Measurements from ENCODE around the gene DDX59. TPM values are rescaled to one million over a fixed set of nuclear protein-coding genes. Genes with fewer than 3 reads are reported as not detected.

Gene DDX59
- total RNA-seq (2014; rRNA removed; shearing (Covaris generic)): 7.1 and 8.3 TPM in 2 replicates

DNA sequence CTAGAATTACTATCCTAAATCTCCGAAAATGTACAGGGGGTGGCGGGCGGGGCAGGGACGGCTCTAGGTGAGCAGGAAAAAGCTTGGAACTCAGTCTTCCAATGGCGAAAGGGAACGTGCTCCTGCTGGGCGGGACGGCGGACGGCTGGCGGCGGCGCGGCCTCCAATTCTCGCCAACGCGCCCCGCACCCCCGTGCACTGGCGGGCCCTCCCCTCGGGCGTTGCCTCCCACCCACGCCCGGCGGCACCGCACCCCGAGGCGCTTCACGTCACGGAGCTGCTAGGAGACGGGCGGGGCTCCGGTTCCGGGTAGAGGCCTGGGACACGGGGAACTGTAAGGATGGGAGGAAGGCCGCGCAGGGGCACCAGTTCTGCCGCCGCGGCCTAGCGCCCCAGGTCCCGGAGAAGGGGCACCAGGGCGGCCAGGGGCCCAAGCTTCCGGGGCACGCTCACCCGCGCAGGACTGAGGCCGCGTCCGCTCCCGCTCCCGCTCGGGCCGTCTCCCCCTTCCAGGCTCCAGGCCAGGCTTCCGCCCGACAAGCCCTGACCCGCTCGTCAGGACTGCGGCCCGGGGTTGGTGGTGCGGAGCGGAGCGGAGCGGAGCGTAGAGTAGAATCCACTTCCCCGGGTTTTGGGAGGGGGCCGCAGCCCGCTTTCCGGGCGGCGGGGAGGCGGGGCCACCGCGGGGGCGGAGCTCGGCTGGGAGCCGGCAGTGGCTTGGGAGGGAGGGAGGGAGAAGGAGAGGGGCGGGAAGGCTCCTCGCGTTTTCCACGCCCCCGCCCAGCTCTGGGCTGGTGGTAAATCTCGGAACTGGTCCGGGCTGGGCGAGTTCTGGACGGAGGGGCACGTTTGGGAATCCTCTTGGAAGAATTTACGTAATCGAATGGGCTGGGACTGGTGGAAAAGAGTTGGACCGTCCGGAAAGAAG lies at the start of gene DDX59:
DDX59 (minus strand) TSS at position 594 of the 928 bp plus-strand sequence. CDS start 3,167 bp downstream, outside the sequence.
- DNase-seq (ENCODE audit: low spot score): peak; percentile 96

DNA sequence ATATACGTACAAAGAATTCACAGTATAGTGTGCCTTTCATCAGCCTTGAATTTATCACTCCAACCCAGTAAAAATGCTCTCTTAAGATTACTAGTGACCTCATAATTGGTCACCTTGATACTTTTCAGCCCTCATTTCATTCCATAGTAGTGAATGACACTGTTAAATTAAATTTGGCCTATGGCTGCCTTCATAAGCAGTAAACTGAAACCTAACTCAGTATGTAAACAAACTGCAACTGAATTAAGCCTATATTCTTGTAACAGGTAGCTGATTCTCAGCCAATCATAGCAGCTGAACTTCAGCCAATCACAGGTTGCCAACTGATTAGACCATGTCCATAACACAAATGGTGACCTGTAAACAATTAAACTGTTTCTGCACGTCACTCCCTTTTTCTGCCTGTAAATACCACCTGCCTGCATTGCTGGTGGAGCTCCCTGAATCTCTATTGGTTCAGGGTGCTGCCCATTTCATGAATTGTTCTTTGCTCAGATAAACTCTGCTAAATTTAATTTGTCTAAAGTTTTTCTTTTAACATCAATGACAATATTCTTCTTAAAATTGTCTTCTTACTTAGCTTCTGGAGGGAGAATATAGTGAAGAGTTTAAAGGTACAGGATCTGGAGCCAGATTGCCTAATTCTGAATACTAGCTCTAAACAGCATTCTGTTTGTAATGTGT lies 44.9 kb upstream of the DDX59 start:
- peak; percentile 31 for DNase-seq (ENCODE audit: low spot score)

DNA sequence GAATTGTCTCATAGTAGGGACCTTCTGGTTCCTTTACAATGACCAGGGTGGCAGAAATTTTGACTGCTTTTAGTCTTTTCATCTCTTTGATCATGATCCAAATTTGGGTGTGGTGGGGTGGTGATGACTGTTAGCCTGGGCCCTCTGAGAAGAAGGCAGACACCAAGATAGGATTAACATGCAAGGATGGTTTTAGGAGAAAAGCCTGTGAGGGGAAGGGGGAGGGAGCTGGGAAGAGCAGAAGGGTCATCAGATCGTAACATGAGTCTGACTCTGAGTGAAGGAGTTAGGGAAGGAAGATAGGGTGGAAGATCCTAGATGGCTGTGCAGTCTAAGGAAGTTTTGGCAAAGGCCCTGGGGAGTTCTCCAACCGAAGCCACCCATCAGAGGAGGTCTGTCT lies 40.5 kb upstream of the DDX59 start:
- no peak for DNase-seq (ENCODE audit: low spot score)

DNA sequence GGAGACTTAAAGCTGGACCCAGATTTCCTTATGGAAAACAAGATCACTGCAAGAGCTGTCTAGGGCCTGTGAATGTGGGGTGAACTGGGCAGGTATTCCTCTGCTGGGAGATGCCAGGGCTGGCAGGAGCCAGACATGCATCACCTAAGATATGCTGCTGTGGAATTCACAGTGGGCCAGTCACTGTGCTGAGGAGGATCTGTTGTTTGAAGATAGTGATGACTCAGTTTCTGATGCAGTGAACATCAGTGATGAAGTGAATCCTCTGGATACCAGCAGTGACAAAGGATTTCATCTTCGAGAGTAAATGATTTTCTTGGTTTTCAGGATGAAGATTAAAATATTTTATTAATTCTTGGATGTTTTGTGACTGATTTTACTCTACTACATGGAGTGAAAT lies 39.1 kb upstream of the DDX59 start:
- DNase-seq (ENCODE audit: low spot score): no peak

DNA sequence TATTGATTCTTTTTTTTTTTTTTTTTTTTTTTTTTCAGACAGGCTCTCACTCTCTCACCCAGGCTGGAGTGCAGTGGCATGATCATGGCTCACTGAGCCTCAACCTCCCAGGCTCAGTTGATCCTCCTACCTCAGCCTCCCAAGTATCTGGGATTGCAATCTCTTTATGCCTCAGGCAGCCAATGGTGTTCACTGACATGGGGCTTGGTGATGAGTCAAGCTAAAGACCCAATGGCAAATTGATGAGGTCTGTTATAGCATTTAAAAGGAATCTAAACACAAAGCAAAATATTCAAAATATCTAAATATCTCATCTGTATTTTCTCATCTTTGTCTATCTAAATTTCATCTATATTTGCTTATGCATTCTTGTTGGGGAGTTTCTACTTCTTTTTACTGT lies 38.5 kb upstream of the DDX59 start:
- no peak for DNase-seq (ENCODE audit: low spot score)

DNA sequence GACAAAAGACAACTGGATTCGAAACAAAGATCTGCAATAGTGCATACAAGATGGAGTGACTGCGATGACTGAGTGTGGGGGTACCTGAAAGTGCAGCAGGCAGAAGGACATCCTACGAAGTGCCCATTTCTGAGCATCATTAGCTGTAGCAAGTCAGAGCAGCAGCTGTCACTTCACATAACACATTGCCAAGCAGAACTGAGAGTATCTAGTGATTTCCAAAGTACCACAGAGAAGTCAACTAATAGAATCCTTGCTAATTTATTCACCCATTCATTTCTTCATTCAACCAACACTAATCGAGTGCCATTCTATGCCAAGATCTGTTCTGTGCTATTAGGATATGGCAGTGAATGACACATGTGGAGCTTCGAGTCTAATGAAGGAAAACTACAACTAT lies 37.4 kb upstream of the DDX59 start:
- DNase-seq (ENCODE audit: low spot score): no peak

DNA sequence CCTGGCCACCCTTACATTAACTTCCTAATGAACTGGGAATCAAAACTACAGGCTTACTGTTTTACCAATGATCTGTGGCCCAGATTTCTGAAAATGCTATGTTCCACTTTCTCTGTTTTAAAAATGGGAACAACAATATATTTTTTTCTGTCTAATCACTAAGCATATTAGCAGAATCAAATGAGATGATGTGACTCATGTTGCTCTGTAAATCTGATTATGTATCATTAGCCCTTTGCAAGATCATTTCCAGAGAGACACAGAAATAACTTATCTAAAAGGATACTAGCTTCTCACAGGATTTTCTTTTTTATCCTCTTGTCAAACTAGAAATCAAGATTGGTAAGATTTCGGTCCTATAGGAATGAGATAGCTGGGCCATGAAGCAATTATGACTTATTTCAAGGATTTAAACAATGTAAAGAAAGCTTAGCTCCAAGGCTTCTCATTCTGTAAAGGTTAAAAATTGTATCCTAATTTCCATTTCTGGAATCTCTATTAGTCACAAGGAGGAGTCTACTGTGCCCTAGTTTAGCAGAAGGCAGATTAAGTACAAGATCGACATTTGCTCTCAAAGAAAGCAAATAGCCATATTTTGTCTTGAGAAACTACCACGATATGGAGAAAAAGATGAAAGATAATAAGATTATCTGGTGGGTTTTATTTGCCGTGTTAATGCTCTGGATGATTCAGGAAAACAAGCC lies 36.6 kb upstream of the DDX59 start:
- DNase-seq (ENCODE audit: low spot score): no peak

DNA sequence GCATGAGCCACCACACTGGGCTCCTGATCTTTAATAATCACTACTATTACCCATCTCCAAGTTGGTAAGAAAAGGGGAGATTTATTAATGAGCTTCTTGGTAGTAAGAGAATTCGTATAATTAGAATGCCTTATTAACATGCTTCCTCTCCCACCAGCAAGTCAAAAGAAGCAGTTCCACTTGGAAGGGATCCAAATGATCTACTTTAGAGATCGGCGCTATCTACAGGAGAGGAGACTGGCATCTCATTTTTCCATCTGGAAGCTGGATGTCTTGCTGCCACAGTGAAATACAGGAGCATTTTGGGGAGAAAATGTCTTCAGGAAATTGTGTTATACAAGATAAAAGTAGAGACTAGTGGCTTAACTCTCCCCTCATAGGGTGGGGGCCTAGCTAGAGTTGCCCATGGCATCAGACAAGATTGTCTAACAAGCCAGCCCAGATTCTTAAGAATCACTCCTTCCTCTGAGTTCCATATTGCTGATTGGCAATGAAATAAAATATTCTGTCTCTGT lies 35.3 kb upstream of the DDX59 start:
- DNase-seq (ENCODE audit: low spot score): no peak

DNA sequence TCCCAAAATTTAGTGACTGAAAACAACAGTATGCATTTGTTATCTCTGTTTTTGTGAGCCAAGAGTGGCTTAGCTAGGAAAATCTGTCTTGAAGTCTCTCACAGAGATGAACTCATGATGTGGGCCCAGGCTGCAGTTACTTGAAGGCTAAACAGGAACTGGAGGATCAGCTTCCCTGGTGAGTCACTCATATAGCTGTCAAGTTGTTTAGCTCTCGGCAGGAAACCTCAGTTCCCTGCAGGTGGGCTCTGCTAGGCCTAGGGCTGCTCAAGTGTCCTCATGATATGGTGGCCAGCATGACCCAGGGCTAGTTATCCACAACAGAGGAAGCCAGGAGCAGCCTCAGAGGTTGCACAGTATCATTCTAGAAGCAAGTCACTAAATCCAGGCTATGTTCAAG lies 30.2 kb upstream of the DDX59 start:
- no peak for DNase-seq (ENCODE audit: low spot score)

DNA sequence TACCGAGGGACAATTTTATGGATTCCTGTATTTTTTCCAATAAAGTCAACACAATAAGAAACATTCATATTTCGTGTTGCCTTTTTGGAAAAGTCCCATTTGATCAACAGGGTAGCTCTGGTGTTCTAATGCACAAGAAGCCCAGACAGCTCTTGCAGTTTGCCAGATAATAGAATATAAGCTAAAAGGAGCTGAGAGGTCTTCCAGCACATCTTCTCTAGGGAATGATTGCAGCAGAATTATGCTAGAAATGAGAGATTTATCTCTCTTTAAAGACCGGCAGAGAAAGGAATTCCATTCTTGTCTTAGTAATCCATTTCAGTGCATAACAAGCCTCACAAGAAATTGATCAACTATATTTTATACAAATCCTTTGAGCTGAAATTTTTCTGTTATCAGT lies 25.0 kb upstream of the DDX59 start:
- DNase-seq (ENCODE audit: low spot score): no peak

DNA sequence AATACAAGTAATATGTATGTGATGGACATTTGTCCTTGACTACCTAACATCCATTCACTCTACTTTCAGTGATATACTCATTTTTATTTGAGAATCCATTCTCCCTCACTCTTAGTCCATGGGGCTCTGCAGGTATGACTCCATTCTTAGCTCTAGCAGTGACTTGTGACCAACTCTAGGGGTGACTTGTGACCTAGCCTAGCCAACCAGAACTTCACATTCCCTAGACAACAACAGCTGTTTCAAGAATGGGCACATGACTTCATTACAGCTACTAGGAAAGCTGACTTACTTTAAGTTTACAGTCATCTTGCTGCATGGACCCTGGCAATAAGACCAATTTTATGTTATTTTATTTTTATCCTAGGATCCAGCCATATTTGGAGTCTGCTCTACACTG lies 23.6 kb upstream of the DDX59 start:
- no peak for DNase-seq (ENCODE audit: low spot score)

DNA sequence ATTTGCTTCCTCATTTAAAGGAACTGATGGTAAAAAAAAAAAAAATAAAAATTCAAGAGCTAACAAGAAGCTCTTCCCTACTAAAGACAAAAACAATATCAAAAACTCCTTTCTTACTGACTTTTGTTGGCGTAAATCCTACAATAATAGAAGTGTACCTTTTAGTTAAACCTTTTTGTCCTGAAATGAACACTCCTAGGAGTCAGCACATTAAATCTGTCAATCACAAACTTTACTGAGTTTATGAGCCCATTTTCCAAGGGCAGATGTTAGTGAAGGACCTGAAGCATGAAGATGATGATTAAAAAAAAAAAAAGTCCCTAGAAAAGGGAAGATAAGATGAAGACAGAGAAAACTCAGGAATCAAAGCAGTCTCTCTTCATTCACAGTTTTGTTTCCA lies 22.6 kb upstream of the DDX59 start:
- DNase-seq (ENCODE audit: low spot score): no peak

DNA sequence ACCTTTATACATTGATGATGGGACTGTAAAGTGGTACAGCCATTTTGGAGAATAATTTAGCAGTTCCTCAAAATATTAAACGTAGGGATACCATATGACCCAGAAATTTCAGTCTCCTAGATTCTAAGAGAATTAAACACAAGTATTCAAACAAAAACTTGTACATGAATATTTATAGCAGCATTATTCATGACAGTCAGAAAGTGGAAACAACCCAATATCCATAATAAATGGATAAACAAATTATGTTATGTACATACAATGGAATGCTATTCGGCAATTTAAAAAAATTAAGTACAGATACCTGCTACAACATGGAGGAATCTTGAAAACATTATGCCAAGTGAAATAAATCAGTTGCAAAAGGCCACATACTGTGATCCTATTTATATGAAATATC lies 16.9 kb upstream of the DDX59 start:
- no peak for DNase-seq (ENCODE audit: low spot score)

DNA sequence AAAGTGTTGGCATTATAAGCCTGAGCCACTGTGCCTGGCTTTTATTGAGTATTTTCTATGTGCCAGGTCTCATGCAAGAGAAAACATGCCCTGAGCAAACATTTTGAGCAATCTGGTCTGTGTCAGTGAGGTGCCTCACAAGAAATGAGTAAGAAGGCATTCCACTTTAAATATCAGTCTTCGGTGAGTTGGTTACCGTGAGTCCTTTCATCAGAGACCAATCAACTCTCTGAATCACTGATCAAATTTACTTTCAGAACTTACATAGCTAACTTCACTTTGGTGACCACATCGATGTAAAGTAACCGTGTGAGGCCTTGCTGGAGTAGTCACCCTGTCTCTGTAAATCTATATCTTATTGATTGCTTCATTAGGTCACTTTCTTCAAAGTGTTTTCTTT lies 14.3 kb upstream of the DDX59 start:
- no peak for DNase-seq (ENCODE audit: low spot score)

DNA sequence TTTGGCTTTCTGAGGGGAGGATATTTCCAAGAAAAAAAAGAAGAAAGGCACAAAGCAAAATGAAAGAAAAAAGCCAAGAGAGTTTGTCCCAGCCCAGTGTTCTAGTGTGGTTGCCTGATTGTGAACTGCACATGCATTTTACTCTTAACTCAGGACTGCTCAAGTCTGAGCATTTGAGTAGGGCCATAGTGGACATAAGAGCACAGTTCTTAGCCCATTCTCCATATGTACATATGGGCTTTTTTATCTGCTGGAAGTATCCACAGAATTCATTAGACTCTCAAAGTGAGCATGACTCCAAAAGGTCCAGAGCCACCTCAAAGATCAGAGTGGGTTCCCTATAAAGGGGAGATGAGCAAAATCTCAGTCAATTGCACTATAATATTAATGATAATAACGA lies 13.6 kb upstream of the DDX59 start:
- no peak for DNase-seq (ENCODE audit: low spot score)

DNA sequence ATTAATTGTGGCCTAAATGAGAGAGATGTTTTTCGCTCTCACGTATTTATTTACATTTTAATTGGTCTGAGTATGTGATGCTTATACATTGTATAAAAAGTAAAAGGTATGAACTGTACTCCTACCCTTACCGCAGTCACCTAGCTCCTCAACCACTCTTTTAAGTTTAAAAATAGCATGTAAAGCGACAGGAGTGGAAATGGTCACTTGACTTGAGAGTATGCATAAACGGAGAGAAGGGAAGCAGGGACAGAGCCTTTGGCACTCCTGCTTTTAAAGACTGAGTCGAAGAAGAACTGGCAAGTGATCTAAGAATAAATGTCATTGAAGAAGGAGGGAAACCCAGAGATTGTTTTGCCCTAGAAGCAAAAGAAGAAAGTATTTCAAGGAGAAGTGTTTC lies 11.5 kb upstream of the DDX59 start:
- DNase-seq (ENCODE audit: low spot score): no peak

DNA sequence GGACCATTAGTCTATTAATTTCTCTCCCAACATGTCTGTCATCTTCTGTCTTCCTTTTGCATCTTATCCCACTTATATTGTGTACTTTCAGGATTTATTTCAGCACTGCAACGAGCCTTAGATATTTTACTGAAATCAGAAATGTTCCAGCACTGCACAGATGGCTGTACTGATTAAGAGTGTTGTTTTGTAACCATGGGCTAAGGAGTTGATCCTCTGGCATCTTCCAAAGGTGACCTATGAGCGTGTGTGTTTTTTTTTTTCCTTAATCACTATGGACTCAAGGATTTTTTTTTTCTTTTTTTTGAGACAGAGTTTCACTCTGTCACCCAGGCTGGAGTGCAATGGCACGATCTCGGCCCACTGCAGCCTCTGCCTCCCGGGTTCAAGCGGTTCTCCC lies 7.1 kb upstream of the DDX59 start:
- DNase-seq (ENCODE audit: low spot score): no peak

DNA sequence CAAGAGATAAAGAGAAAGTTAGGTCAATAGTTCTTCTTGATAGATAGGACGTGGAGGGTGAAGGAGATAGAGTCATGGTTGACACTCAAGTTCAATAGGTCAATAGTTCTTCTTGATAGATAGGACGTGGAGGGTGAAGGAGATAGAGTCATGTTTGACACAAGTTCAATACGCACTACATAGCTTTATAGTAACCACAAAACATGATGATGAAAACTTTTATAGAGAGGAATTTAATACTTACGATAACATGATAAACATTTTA lies 5.8 kb upstream of the DDX59 start:
- no peak for DNase-seq (ENCODE audit: low spot score)

DNA sequence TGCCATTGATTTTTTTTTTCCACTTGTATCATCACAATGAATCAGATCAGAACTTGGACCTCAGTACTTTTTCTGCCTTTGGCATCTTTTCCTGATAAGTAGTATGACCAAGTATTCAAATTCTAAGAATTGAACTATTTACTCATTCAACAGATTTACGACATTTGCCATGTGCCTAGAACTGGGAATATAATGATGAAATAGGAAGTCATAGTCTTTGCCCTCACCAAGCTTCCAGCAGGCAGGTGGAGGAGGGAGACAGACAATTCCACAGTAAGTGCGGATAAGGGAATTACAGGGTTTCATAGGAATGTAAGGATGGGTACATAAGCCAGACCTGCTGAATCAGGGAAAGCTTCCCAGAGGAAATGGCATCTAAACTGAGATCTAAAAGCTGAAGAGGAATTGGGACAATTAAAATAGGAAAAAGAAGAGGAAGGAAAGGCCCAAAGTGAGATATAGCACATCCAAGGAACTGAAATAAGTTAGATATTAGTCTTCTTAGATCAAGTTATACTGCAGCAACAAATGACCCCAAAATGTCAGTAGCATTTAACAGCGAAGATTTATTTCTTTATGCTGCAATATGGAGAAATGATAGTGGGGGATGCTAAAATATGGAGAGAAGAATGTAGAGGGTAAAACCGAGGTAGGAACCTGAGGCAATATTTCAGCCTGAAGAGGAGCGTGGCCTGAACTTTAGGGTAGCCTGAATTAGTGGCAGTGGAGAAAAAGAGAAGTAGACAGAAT lies 5.3 kb upstream of the DDX59 start:
- no peak for DNase-seq (ENCODE audit: low spot score)

DNA sequence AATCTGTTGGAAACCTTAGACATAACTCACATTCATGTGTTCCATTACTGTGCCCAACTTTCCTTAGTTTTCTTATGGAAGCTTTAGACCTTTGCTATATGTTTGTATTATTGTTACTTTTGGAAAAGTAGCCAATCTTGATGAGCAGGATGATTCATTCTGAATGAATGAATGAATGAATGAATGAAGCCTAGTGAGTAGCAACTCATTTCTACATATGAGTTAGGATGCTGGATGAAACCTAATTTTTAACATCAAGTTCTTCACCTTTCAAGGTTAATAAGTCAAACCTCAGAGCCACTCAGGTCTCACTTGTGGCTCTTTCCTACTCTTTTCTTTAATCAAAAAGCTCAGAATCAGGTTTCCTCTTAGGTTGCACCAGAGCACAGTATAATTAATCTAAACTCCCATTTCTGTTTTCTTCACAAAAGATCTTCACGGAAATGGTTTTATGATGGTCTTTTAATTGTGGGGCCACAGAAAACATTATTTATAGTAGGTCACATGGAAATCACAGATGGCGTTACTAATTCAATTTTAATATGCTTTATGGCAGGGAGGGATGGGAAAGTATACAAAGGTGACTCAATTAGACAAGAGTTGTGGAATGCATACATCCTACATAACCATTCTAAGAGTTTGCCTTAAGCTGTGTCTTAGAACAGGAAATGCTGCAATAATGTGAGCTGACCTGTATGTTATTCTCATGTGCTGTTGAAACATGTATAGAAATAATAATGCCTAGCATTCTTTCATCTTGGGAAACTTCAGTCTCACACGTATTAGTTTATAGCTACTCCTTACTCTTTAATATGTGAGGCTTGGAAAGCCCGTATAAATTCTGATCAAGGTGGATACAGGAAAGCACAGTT lies 4.5 kb upstream of the DDX59 start:
- no peak for DNase-seq (ENCODE audit: low spot score)
